Stimulated activated CD4-positive, alpha-beta T cell treated with anti-CD3 and anti-CD28 coated beads, Interleukin-4, amount 100 ng/mL, for 4 hours (primary cell): ENCODE measurements around the gene POLA1.
"Not testable (repeated sequence)": the region's sequence is repeated elsewhere in the genome, so short reads cannot be mapped to it uniquely, and the experiment has no call there.

Source experiments
- DNase-seq, 2 experiments: peaks; one replicate each; pipeline ENCODE4 v3.0.0-alpha.2; 2020

POLA1 gene

GRCh38 chrX:24693453-24694202 is at the start of gene POLA1:
TSS of gene POLA1 (plus strand) at chrX:24693918. CDS start at chrX:24693962, 44 bp downstream.
- peak; percentile 58 to 68 for DNase-seq

- DNase-seq, result no peak
Observed at GRCh38 chrX:24646006-24646405, 47.7 kb upstream of the POLA1 start.

- no peak for DNase-seq
Observed at GRCh38 chrX:24646745-24647182, 47.0 kb upstream of the POLA1 start.

- peak; percentile 46 to 48 for DNase-seq
Observed at GRCh38 chrX:24647257-24648058, 46.3 kb upstream of the POLA1 start, which contains the start of gene PCYT1B. TSS of gene PCYT1B (minus strand) at chrX:24647347. CDS start at chrX:24647105, 242 bp downstream.

- no peak for DNase-seq
Observed at GRCh38 chrX:24648495-24648894, 45.2 kb upstream of the POLA1 start.

GRCh38 chrX:24651783-24652182 is 41.9 kb upstream of the POLA1 start:
- DNase-seq, result no peak

GRCh38 chrX:24655679-24656078 is 38.0 kb upstream of the POLA1 start:
- not testable (repeated sequence) for DNase-seq

GRCh38 chrX:24657671-24658386 is 35.9 kb upstream of the POLA1 start:
- DNase-seq, result no peak

GRCh38 chrX:24658421-24658820 is 35.3 kb upstream of the POLA1 start:
- no peak for DNase-seq

- no peak for DNase-seq
Observed at GRCh38 chrX:24659106-24659505, 34.6 kb upstream of the POLA1 start.

GRCh38 chrX:24659646-24660045 is 34.1 kb upstream of the POLA1 start:
- DNase-seq, result no peak

GRCh38 chrX:24661292-24661691 is 32.4 kb upstream of the POLA1 start:
- DNase-seq, result no peak

- no peak for DNase-seq
Observed at GRCh38 chrX:24662352-24662751, 31.4 kb upstream of the POLA1 start.

- no peak for DNase-seq
Observed at GRCh38 chrX:24668111-24668510, 25.6 kb upstream of the POLA1 start.

GRCh38 chrX:24672701-24673190 is 21.0 kb upstream of the POLA1 start:
- DNase-seq, result no peak

- no peak for DNase-seq
Observed at GRCh38 chrX:24673424-24673823, 20.3 kb upstream of the POLA1 start.

GRCh38 chrX:24676403-24677024 is 17.2 kb upstream of the POLA1 start:
- DNase-seq, result no peak

- peak in 1 of 2 experiments; percentile 5 for DNase-seq
Observed at GRCh38 chrX:24682739-24683432, 10.8 kb upstream of the POLA1 start.

- no peak for DNase-seq
Observed at GRCh38 chrX:24684048-24684447, 9.7 kb upstream of the POLA1 start.

GRCh38 chrX:24692305-24692704 is 1.4 kb upstream of the POLA1 start:
- DNase-seq, result no peak

- DNase-seq, result no peak
Observed at GRCh38 chrX:24694825-24695224, 1.1 kb downstream of the POLA1 start.

- no peak for DNase-seq
Observed at GRCh38 chrX:24696294-24696693, 2.6 kb downstream of the POLA1 start.
